K562 treated with DMSO at 1 percent for 12 hours (cell line): ENCODE data around the gene KRTAP22-2. TPM values are rescaled to one million over a fixed set of nuclear protein-coding genes. Genes with fewer than 3 reads are reported as not detected.

Source experiments
- total RNA-seq: library from RNA; unstranded; fragments of 300-600 nt; gene quantifications from 2 replicates; pipeline ENCODE4 v1.2.3, GENCODE V29; 2022; ENCODE audit not compliant: insufficient read depth

Gene KRTAP22-2
- not detected in 2 replicates for total RNA-seq

GRCh38 chr21:30590297-30590696, at the start of gene KRTAP22-2:
KRTAP22-2 (minus strand) TSS chr21:30590397.

GRCh38 chr21:30634906-30635305, 44.7 kb upstream of the KRTAP22-2 start, which contains the start of gene KRTAP20-2:
KRTAP20-2 (plus strand) TSS chr21:30635206; CDS start chr21:30635264, 58 bp downstream.

GRCh38 chr21:30620522-30620921, 30.3 kb upstream of the KRTAP22-2 start, which contains the start of gene KRTAP20-4:
KRTAP20-4 (plus strand) TSS chr21:30620627.

GRCh38 chr21:30616125-30616524, 25.9 kb upstream of the KRTAP22-2 start, which contains the start of gene KRTAP20-1:
KRTAP20-1 (plus strand) TSS chr21:30616425; CDS start chr21:30616455, 30 bp downstream.

GRCh38 chr21:30613836-30614235, 23.6 kb upstream of the KRTAP22-2 start, which contains the start of gene KRTAP6-1:
KRTAP6-1 (minus strand) TSS chr21:30613930; CDS start chr21:30613904, 26 bp downstream.

GRCh38 chr21:30600787-30601186, 10.6 kb upstream of the KRTAP22-2 start, which contains the start of gene KRTAP22-1:
KRTAP22-1 (plus strand) TSS chr21:30601087.

GRCh38 chr21:30598802-30599201, 8.6 kb upstream of the KRTAP22-2 start, which contains the start of gene KRTAP6-2:
KRTAP6-2 (minus strand) TSS chr21:30598902; CDS start chr21:30598874, 28 bp downstream.

GRCh38 chr21:30592140-30592539, 1.9 kb upstream of the KRTAP22-2 start, which contains the start of gene KRTAP6-3:
KRTAP6-3 (plus strand) TSS chr21:30592440; CDS start chr21:30592446, 6 bp downstream.

GRCh38 chr21:30561264-30561895, 28.8 kb downstream of the KRTAP22-2 start, which contains the start of gene KRTAP19-7:
KRTAP19-7 (minus strand) TSS chr21:30561314; CDS start chr21:30561289, 25 bp downstream.

GRCh38 chr21:30541764-30542163, 48.4 kb downstream of the KRTAP22-2 start, which contains the start of gene KRTAP19-6:
KRTAP19-6 (minus strand) TSS chr21:30541864; CDS start chr21:30541833, 31 bp downstream.

Other genes starting within 250 kb of the KRTAP22-2 start
- not detected in 2 replicates for gene KRTAP23-1, start 241.8 kb downstream of the KRTAP22-2 start, total RNA-seq
- not detected in 2 replicates for gene KRTAP13-2, start 218.1 kb downstream of the KRTAP22-2 start, total RNA-seq
- gene KRTAP13-1, start 194.4 kb downstream of the KRTAP22-2 start, total RNA-seq, result not detected in 2 replicates
- not detected in 2 replicates for gene KRTAP13-3, start 164.5 kb downstream of the KRTAP22-2 start, total RNA-seq
- gene KRTAP13-4, start 160.2 kb downstream of the KRTAP22-2 start, total RNA-seq, result not detected in 2 replicates
- gene KRTAP15-1, start 150.1 kb downstream of the KRTAP22-2 start, total RNA-seq, result not detected in 2 replicates
- not detected in 2 replicates for gene KRTAP19-1, start 110.0 kb downstream of the KRTAP22-2 start, total RNA-seq
- not detected in 2 replicates for gene KRTAP19-2, start 103.0 kb downstream of the KRTAP22-2 start, total RNA-seq
- gene KRTAP19-3, start 98.4 kb downstream of the KRTAP22-2 start, total RNA-seq, result not detected in 2 replicates
- gene KRTAP19-4, start 93.2 kb downstream of the KRTAP22-2 start, total RNA-seq, result not detected in 2 replicates
- gene KRTAP19-5, start 88.3 kb downstream of the KRTAP22-2 start, total RNA-seq, result not detected in 2 replicates
- not detected in 2 replicates for gene KRTAP19-6, start 48.5 kb downstream of the KRTAP22-2 start, total RNA-seq
- not detected in 2 replicates for gene KRTAP19-7, start 29.1 kb downstream of the KRTAP22-2 start, total RNA-seq
- gene KRTAP6-3, start 2.0 kb upstream of the KRTAP22-2 start, total RNA-seq, result not detected in 2 replicates
- not detected in 2 replicates for gene KRTAP6-2, start 8.5 kb upstream of the KRTAP22-2 start, total RNA-seq
- not detected in 2 replicates for gene KRTAP22-1, start 10.7 kb upstream of the KRTAP22-2 start, total RNA-seq
- gene KRTAP6-1, start 23.5 kb upstream of the KRTAP22-2 start, total RNA-seq, result not detected in 2 replicates
- not detected in 2 replicates for gene KRTAP20-1, start 26.0 kb upstream of the KRTAP22-2 start, total RNA-seq
- not detected in 2 replicates for gene KRTAP20-4, start 30.2 kb upstream of the KRTAP22-2 start, total RNA-seq
- not detected in 2 replicates for gene KRTAP20-2, start 44.8 kb upstream of the KRTAP22-2 start, total RNA-seq
- not detected in 2 replicates for gene KRTAP20-3, start 52.5 kb upstream of the KRTAP22-2 start, total RNA-seq
- gene KRTAP21-3, start 128.4 kb upstream of the KRTAP22-2 start, total RNA-seq, result not detected in 2 replicates
- not detected in 2 replicates for gene KRTAP21-2, start 156.9 kb upstream of the KRTAP22-2 start, total RNA-seq
- gene KRTAP21-1, start 165.0 kb upstream of the KRTAP22-2 start, total RNA-seq, result not detected in 2 replicates
- not detected in 2 replicates for gene KRTAP8-1, start 222.9 kb upstream of the KRTAP22-2 start, total RNA-seq
- not detected in 2 replicates for gene KRTAP7-1, start 239.4 kb upstream of the KRTAP22-2 start, total RNA-seq